HG02885 (cell line): ENCODE measurements around the gene PITPNM3.
"Not testable (repeated sequence)": the region's sequence is repeated elsewhere in the genome, so short reads cannot be mapped to it uniquely, and the experiment has no call there.

Source experiments
- ATAC-seq: cut with Tn5 transposase; IDR thresholded peaks from one replicate; pipeline ENCODE4 v1.9.1; 2021; ENCODE audit warnings: mild to moderate bottlenecking; ENCODE audit not compliant: unreplicated experiment, poor library complexity

The PITPNM3 gene

GRCh38 chr17:6487251-6488007, 68.9 kb downstream of the PITPNM3 start:
- no peak for ATAC-seq

GRCh38 chr17:6485646-6486412, 70.5 kb downstream of the PITPNM3 start:
- ATAC-seq, result no peak

GRCh38 chr17:6483507-6483906, 72.8 kb downstream of the PITPNM3 start:
- ATAC-seq, result no peak

- not testable (repeated sequence) for ATAC-seq
Observed at GRCh38 chr17:6482796-6483195, 73.6 kb downstream of the PITPNM3 start.

GRCh38 chr17:6482105-6482455, 74.3 kb downstream of the PITPNM3 start:
- ATAC-seq, result no peak

GRCh38 chr17:6480303-6480675, 76.1 kb downstream of the PITPNM3 start:
- no peak for ATAC-seq

GRCh38 chr17:6479622-6480302, 76.6 kb downstream of the PITPNM3 start:
- no peak for ATAC-seq

- no peak for ATAC-seq
Observed at GRCh38 chr17:6478486-6478885, 77.9 kb downstream of the PITPNM3 start.

- ATAC-seq, result no peak
Observed at GRCh38 chr17:6477831-6478383, 78.4 kb downstream of the PITPNM3 start.

- no peak for ATAC-seq
Observed at GRCh38 chr17:6476810-6477179, 79.6 kb downstream of the PITPNM3 start.

- ATAC-seq, result no peak
Observed at GRCh38 chr17:6476076-6476809, 80.1 kb downstream of the PITPNM3 start.

- ATAC-seq, result no peak
Observed at GRCh38 chr17:6475411-6475810, 80.9 kb downstream of the PITPNM3 start.

GRCh38 chr17:6474906-6475305, 81.4 kb downstream of the PITPNM3 start:
- no peak for ATAC-seq

- ATAC-seq, result no peak
Observed at GRCh38 chr17:6474376-6474775, 82.0 kb downstream of the PITPNM3 start.

- ATAC-seq, result no peak
Observed at GRCh38 chr17:6473128-6473767, 83.1 kb downstream of the PITPNM3 start.

GRCh38 chr17:6472517-6472916, 83.8 kb downstream of the PITPNM3 start:
- no peak for ATAC-seq

- ATAC-seq, result no peak
Observed at GRCh38 chr17:6471531-6472465, 84.6 kb downstream of the PITPNM3 start.

GRCh38 chr17:6470751-6471521, 85.4 kb downstream of the PITPNM3 start:
- ATAC-seq, result no peak
